COLO668 (cell line): ENCODE results near the gene PPIF.

Experiments
- DNase-seq: peaks from one replicate; lab custom pipeline; 2025; ENCODE audit not compliant: unreplicated experiment; lab: John Stamatoyannopoulos, UW

PPIF gene

GRCh38 chr10:79313320-79313719 is 33.9 kb upstream of the PPIF start:
- no peak for DNase-seq

DNA sequence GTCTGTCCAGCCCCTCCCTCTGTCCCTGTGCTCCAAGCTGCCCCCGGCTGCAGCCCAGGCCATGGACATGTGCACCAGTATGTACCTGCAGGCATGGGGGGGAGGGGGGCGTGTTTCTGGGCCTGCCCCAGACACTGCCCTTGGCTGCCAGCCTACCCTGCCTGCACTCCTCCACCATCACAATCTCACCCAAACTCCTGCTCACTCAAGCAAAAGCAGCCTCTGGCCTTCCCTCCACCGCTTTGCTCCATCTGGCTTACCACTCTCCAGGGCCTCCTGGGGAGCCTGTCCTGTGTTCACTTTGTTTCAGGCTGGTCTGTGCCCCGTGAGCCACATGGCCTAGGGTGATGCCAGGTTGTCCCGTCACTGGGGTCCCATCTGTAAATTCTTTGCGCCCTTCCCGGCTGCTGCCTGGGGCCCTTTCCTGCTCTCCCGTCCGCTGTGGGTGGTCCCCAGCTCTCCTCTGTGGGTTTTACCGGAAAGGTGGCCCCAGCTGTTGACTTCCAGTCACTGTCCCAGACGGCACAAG is 33.3 kb upstream of the PPIF start:
- DNase-seq: no peak

DNA sequence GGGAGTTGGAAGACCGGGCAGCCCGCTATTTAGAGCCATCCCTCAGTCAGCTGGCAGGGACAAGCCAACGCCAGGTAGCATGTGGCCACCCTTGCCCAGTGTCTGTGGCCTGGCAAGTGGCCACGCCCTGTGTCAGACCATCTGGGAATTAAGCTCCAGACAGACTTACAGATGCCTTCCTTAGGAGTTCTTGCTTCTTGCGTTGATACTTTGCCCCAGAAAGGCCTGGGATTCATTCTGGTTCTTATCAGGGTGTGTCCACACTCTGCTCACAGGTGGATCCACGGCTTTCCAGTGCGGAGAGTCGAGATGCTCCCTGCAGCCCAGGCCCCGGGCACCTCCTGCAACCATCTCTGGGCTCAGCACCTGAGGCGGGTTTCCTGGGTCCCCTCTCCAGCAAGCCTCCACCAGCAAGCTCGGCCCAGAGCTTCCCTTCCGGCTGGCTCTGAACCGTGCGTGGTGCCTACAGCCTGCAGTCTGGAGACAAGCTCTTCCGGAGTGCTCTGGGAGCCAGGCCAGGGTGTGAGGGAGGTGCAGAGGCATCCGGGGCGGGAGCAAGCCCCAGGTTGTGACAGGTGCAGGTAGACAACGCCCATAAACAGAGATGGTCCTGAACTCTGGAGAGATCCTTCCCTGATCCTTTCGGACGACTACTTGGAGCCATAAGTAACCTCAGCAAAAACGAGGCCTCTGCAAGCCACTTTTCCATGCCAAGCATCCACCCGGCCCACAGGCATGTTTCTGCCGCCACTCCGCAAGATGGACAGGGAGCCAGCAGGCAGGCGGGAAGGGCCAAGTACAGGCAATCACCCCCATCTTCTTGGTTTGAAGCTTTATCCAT is 32.3 kb upstream of the PPIF start:
- no peak for DNase-seq

- no peak for DNase-seq
Measured at GRCh38 chr10:79315602-79315920, 31.7 kb upstream of the PPIF start.

- DNase-seq: no peak
Measured at GRCh38 chr10:79316671-79317431, 30.4 kb upstream of the PPIF start.

GRCh38 chr10:79318369-79318768 is 28.9 kb upstream of the PPIF start:
- no peak for DNase-seq

DNA sequence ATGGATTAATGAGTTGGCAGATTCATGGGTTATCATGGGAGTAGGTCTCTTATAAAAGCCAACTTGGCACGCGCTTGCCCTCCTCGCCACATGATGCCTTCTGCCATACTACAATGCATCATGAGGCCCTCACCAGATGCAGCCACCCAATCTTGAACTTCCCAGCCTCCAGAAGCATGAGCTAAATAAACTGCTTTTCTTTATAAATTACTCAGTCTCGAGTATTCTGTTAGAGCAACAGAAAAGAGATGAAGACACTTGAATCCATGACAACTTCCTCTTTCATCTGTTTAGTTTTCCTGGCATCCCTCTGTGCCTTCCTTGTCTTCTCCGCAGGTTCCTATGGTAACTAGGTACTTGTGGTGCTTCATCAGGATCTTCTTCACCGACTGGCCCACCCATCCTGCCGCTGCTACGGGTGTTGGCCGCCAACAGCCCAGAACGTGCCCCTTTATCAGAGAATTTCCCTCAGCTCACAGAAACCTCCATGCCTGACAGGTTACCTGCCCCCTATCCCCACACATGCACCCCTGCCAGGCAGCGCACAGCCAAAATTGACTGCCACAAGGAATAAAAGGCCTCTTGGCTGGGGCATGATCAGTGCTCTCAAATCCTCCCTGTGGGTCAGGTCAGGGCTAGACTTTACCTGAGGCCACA is 28.0 kb upstream of the PPIF start:
- DNase-seq: no peak

DNA sequence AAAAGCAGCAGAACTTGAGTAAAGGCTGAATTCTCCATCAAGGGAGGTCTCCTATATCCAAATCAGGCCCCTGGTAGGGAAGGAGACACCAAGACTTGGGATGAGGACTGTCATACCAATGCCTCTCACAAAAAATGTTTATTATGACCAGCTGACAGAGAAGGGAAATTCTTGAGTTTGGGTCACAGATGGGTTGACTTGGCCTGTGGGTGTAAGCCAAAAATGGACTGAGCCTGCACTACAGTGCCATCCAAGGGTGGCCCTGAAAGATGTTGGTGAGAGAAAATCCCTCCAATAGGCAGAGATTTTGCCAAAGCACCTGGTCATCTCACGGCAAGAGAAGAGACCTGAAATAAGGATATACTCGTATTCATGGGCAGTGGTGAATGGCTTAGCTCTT is 27.0 kb upstream of the PPIF start:
- DNase-seq: no peak

GRCh38 chr10:79320820-79321493 is 26.3 kb upstream of the PPIF start:
- DNase-seq: no peak

DNA sequence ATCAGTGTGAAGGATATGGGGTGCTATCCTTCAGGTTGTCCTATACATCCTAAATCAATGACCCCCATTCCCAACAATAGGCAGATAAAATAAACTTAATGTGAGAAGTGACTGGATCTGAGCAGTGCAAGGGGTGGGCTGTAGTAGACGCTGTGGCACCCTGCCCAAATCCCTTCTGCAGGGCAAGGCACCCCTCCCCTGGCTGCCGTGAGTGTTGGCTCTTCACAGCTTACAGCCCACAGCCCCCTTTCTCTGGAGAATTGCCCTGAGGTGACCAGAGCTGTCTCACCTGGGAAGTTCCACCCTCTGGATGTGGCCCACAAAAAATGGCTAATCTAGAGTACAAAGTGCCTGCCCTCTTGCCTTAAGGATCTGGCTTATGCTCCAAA is 25.8 kb upstream of the PPIF start:
- no peak for DNase-seq

- DNase-seq: no peak
Measured at GRCh38 chr10:79321951-79322350, 25.3 kb upstream of the PPIF start.

DNA sequence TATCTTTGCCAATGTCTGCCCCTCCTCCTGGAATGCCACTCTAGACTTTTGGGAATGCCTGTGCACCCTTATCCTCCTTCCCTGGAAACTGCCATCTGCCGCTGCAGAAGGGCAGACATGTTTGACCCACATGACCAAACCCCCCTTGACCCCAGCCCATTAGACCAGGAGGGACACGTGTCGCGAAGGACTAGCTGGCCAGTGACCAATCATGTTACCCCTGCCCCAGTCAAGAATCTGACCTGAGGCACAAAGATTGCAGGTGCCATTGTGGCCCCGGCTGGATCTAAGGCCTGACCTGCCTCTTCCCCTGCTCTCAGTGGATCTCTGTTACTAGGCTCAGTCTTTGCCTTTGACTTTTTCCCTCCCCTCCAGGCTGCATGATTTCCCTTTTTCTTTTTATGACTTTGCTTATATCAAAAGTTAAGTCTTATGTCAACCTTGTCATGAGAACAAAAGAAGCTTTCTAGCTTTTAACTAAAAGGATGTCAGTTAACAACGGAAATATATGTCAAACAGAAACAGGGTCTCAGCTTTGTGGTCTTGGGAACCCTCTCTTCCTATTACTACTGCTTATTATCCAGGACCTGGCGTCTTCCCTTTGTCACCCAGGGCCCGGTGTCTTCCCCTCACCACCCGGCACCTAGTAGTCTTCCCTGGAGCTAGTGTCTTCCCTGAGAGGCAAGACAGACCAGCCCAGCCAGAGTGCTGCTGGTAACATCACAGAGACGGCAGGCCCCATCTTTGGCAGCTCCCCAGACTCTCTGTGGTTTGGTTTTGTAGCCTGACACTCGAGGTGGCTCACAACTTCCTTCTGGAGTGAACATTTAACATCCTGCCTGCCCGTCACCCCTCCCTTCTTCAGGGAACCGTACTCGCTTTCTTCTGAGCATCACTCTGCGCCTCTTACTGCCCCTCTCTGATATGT is 24.4 kb upstream of the PPIF start:
- DNase-seq: no peak

- no peak for DNase-seq
Measured at GRCh38 chr10:79323602-79324001, 23.7 kb upstream of the PPIF start.

DNA sequence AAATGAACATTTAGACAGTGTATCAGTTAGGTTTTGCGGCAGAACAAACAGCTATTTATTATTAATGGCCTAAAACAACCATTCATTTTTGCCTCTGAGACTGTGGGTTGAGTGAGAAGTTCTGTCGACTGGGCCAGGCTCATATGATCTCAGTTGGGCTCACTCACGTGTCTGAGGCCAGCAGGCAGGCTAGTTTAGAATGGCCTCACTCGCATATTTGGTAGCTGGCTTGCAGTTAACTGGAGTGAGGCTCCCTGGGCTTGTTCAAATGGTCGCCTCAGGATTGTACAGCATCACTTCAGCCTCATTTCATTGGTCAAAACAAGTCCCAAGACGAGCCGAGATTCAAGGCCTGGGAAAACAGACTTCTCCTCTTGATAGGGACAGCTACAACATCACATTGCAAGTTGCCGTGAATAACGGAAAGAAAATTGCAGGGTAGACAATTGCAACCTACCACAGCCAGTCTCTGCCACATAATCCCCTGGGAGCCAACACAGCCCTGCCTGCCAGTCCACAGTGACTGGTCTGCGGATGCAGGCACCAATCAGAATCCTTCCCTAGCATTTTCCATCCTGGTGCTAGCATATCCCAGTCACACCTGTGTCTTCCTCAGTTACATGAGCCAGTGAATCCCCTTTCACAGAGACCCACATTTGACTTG is 23.1 kb upstream of the PPIF start:
- DNase-seq: no peak

GRCh38 chr10:79326361-79327089 is 20.7 kb upstream of the PPIF start:
- no peak for DNase-seq

GRCh38 chr10:79327090-79327457 is 20.2 kb upstream of the PPIF start:
- DNase-seq: no peak

DNA sequence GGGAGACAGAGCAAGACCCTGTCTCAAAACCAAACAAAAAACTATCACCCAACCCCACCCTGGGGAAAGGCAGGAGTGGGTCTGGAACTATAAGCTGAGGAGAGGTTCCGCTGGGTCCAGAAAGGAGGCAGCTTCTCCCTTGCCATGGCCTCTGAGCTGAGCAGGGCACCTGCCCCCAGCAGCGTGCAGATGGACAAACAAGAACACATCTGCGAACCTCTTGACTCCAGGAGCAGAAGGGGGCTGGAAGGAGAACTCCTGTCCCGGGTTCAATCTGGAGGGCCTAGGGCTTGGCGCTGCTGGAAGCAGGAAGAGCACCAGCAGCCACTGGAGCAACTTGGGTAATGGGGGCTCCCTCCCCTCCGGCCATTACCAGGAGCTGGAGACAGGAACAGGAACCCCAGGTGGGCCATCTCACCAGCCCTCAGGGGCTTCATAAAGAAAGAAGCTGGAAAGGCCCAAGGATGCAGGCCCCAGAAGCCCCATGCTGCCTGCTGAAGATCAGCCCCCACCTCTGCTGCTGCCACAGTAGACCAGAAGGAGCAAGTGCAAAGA is 19.0 kb upstream of the PPIF start:
- DNase-seq: no peak

DNA sequence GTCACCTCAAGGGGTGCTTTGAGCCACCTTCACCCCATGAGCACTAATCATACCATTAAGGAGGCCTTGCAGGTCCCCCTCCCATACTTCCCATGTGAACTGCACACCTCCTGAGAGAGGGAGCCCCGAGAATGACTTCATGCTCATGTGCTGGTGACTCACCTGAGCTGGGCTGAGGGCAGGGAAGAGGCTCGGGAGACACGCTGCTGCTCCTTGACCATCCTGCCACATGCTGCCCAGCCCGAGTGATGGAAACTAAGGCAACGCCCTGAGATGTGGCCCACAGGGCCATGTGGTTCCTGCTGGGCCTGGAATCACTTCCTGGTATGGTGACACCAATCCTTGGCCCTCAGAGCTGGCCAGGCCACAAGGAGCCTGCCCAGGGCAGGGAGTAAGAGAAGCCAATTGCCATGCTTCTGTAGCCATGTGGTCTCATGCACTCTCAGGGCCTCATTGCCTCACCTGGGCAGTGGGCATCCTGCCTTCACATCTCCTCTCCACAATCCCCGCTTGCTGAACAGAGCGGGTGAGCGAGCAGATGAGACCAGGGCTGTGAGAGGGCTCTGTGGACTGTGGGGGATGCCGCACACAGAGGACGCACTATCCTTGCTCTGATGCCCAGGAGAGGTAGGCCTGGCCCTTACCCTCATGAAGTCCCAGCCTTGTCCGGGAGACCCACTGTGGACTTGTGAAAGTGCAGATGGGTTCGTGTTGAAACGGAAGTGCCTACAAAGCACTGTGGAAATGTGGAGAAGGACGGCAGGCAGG is 18.3 kb upstream of the PPIF start:
- DNase-seq: no peak
